Measurements from ENCODE around the gene PDXDC1.
"Not testable (repeated sequence)": the region's sequence is repeated elsewhere in the genome, so short reads cannot be mapped to it uniquely, and the experiment has no call there.

The PDXDC1 gene

DNA sequence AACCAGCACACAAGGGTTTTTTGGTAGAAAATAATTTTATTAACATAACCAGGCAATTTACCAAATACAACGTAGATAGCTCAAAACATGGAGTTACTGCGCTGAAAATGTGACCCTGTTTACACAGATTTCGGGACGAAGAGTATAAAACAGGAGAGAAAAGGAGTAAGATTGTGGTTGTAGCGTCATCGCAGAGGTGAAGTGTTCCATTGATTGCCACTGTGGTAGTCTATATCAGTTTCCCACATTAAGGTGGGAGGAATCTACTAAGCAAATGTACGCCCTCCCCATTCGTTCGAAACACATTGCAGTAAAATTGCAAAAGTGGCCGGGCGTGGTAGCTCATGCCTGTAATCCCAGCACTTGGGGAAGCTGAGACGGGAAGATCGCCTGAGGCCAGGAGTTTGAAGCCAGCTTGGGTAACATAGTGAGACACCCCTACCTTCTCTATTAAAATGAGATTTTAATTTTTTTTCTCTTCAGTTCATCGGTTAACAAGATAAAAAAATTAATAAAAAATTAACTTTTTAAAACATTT is 972 bp upstream of the PDXDC1 start:
- not testable (repeated sequence) for DNase-seq

- peak; percentile 35 for DNase-seq
Observed at GRCh38 chr16:14974331-14974655, 533 bp upstream of the PDXDC1 start.

DNA sequence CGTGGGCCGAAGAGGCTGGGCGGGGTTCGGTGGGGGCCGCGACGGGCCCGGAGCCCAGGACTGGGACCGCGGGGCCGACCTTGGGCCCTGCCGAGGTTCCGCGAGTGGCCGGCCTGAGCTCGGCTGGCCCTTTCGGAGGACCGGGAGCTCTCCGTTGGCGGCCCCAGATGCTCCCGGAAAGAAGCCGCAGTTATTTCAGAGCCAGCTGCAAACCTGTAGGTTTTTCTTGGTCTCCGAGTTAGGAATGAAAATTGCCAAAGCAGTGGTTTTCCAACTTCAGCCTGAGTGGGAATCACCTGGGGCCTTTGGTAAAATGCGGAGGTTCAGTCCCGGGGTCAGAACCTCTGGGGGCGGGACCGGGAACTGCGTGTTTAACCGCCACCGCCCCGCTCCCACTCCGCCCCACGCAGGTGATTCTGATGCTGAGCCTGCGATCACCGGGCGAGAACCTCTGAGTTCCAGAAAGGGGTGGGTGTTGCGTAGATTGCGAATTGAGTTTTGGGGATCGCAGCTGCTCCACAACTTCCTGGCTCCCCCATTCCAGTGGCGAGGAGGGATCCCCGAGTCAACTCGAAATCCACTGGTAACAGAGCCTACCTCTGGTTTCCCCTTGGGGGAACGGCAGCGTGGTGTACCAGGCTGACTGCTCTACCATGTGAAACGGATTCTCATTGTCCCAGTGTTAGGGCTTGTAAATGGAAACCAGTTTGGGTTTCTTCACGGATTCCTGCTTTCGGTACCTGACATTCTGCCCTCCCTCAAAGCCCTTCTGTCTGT is 780 bp downstream of the PDXDC1 start:
- DNase-seq, result not testable (repeated sequence)

DNA sequence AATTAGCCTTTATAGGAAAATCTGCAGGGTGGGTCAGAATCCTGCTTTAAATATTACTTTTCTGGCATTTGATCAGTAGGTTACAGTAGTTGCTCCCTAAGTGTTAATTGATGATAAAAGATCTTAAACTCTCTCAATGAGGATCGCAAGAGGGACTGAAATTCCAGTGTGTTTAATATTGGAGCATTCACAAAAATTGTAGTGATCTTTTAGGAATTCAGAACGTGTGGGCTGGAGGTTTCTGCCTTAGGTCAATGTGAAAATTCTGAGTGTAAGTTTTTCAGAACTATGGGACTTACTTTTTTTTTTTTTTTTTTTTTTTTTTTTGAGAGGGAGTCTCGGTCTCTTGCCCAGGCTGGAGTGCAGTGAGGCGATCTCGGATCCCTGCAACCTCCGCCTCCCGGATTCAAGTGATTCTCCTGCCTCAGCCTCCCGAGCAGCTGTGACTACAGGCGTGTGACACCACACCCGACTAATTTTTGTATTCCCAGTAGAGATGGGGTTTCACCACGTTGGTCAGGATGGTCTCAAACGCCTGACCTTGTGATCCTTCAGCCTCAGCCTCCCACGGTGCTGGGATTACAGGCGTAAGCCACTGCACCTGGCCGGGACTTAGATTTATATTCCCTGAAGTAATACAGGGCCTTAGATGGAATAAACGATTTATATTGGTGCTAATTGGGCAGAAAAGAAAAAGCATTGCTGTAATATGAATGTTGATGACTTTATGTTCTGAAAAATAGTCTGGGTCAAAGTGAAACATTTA is 2.3 kb downstream of the PDXDC1 start:
- not testable (repeated sequence) for DNase-seq

GRCh38 chr16:14978281-14978680 is 3.5 kb downstream of the PDXDC1 start:
- not testable (repeated sequence) for DNase-seq

DNA sequence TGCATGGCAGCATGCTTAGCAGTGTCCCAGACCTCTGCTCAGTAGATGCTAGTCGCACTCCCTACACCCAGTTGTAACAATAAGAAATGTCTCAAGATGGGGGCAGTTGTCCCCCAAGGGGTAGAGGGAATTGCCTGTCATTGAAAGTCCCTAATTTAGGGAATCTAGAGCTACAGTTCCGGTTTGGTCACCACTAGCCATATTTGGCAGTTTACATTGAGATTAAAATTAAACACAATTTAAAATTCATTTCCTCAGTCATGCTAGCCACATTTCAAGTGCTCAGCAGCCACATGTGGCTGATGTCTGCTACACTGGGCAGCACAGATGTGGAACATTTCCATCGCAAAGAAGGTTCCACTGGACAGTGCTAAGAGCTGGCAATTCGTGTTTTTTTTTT is 4.1 kb downstream of the PDXDC1 start:
- not testable (repeated sequence) for DNase-seq

DNA sequence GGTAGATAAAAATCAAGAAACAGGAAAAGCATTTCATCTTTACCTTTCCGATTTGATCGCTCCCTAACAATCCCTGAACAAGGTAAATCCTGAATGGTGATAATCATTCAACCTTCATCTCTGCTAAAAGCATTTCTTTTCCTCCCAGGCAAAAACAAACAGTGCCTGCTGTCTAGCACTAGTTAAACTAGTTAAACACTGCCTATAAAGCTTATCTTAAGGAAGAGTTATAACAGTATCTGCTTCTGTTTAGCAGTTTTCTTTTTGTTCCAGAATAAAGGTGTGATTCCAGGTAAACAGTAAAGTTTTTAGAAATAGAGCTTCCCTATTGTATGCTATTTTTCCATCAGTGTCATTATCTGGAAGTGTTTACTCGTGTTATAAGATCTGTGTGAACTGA is 6.4 kb downstream of the PDXDC1 start:
- DNase-seq, result not testable (repeated sequence)

GRCh38 chr16:14982521-14982920 is 7.7 kb downstream of the PDXDC1 start:
- DNase-seq, result not testable (repeated sequence)

- not testable (repeated sequence) for DNase-seq
Observed at GRCh38 chr16:14988092-14988491, 13.3 kb downstream of the PDXDC1 start.

GRCh38 chr16:14988661-14989191 is 13.9 kb downstream of the PDXDC1 start:
- DNase-seq, result peak; percentile 37

DNA sequence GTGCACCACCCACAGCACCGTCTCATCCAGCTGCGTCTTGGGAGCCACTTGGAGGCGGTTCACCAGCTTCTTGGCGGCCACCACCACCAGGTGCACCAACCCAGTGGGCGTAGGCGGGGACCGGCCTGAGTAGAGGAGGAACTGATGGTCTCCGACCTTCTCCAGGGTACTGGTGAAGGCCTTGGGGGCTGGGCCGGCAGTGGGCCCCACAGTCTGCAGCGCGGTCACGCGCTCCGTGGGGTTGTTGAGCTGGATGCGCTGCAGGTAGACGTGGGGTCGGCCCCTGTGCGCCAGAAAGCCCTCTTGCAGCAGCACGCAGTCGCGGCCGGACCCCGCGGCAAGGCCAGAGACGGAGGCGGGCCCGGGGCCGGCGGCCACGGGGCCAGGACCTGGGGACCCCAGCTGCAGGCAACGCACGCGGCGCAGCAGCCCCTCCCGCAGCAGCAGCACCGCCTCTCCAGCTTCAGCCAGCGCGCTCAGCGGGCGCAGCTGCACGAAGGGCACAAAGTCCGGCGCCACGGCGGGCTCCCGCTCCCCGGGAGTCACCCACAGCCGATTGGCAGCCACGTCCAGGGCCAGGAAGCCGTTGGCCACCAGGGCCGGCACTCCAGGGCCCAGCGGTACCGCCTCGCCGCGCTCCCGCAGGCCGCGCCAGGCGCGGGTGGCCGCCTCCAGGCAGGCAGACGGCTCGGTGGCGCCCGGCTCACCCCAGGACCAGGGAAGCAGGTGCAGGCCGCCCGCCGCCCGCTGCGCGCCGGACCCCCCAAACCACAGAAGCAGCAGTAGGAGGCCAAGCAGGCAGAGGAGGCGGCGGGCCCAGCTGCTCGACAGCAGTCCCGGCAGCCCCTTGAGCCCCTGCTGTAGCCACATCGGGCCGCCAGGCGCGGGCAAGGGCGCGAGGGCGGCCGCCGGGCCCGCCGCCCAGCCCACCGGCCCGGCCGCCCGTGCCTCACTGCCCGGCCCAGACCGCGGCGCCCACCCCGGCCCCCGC is 14.8 kb downstream of the PDXDC1 start:
- peak; percentile 31 for DNase-seq

DNA sequence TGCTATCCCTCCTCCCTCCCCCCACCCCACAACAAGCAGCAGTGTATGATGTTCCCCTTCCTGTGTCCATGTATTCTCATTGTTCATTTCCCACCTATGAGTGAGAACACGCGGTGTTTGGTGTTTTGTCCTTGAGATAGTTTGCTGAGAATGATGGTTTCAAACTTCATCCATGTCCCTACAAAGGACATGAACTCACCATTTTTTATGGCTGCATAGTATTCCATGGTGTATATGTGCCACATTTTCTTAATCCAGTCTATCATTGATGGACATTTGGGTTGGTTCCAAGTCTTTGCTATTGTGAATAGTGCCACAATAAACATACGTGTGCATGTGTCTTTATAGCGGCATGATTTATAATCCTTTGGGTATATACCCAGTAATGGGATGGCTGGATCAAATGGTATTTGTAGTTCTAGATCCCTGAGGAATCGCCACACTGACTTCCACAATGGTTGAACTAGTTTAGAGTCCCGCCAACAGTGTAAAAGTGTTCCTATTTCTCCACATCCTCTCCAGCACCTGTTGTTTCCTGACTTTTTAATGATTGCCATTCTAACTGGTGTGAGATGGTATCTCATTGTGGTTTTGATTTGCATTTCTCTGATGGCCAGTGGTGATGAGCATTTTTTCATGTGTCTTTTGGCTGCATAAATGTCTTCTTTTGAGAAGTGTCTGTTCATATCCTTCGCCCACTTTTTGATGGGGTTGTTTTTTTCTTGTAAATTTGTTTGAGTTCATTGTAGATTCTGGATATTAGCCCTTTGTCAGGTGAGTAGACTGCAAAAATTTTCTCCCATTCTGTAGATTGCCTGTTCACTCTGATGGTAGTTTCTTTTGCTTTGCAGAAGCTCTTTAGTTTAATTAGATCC is 18.7 kb downstream of the PDXDC1 start:
- DNase-seq, result not testable (repeated sequence)

- DNase-seq, result not testable (repeated sequence)
Observed at GRCh38 chr16:14996702-14997101, 21.9 kb downstream of the PDXDC1 start.

DNA sequence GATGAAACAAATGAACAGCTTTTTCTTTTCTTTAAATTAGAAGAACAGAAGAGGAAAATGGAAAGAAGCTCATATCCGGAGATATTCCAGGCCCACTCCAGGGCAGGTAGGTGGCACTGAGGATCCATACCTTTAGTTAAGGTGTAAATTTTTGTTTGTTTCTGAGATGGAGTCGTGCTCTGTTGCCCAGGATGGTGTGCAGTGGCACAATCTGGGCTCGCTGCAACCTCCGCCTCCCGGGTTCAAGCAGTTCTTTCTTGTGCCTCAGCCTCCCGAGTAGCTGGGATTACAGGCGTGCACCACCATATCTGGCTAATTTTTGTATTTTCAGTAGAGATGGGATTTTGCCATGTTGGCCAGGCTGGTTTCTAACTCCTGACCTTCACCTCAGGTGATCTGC is 23.5 kb downstream of the PDXDC1 start:
- DNase-seq, result not testable (repeated sequence)

DNA sequence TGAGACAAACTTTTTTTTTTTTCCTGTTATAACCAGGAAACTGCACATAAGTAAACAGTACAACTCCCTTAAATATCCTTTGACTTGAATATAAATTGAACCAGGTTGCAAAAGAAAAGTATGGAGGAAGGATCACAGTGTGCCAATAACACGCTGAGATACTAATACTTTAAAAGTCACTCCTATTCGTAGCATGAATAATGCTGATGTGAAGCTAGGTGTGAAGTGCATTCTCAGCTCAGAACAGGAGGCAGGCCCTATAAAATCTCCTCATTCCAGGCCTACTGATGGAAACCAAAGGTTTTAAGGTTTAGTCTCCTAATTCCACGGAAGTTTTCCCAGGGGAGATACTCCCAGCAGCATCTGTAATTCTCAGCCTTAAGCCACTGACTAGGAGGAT is 25.0 kb downstream of the PDXDC1 start:
- DNase-seq, result not testable (repeated sequence)

DNA sequence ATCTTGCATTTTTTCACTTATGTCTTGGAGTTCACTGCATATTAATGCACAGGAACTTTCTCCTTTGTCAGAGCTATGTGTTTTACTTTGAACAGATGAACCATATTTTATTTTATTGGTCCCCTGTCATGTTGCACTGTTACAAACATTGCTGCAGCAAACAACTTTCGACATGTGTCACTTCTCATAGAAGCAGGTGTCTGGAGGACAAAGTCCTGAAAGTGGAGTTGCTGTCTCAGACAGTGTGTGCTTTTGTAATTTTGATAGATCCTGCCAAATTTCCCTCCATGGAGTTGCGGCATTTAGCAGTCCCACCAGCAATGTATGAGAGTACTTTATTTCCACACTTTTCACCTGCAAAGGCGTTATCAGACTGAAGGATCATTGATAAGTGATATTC is 27.6 kb downstream of the PDXDC1 start:
- DNase-seq, result not testable (repeated sequence)

GRCh38 chr16:15005357-15006132 is 30.7 kb downstream of the PDXDC1 start:
- not testable (repeated sequence) for DNase-seq

DNA sequence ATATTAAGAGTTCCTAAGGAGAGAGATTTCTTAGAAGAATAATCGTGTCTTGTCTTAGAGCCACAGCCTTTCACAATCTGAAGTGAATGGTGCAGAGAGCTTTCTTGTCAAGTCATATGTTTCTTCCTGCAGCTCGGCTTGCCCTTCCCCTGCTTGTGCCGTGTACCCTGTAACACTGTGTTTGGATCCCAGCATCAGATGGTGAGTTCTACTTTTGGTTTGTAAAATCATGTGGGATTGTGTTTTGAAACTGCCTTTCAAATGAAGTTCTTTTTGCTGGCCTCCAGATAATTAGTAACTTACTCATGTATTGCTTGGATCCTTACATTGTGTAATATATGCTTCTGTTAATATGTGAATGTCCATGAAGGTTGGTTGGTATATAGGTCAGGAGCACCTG is 33.8 kb downstream of the PDXDC1 start:
- DNase-seq, result not testable (repeated sequence)

GRCh38 chr16:15012941-15013340 is 38.1 kb downstream of the PDXDC1 start:
- not testable (repeated sequence) for DNase-seq

GRCh38 chr16:15015671-15016070 is 40.8 kb downstream of the PDXDC1 start:
- DNase-seq, result not testable (repeated sequence)

Data from right hindlimb (tissue), 1 donor.